ENCODE data around the gene LRRC3.
"Not testable (repeated sequence)": the region's sequence is repeated elsewhere in the genome, so short reads cannot be mapped to it uniquely, and the experiment has no call there.

LRRC3 gene

DNA sequence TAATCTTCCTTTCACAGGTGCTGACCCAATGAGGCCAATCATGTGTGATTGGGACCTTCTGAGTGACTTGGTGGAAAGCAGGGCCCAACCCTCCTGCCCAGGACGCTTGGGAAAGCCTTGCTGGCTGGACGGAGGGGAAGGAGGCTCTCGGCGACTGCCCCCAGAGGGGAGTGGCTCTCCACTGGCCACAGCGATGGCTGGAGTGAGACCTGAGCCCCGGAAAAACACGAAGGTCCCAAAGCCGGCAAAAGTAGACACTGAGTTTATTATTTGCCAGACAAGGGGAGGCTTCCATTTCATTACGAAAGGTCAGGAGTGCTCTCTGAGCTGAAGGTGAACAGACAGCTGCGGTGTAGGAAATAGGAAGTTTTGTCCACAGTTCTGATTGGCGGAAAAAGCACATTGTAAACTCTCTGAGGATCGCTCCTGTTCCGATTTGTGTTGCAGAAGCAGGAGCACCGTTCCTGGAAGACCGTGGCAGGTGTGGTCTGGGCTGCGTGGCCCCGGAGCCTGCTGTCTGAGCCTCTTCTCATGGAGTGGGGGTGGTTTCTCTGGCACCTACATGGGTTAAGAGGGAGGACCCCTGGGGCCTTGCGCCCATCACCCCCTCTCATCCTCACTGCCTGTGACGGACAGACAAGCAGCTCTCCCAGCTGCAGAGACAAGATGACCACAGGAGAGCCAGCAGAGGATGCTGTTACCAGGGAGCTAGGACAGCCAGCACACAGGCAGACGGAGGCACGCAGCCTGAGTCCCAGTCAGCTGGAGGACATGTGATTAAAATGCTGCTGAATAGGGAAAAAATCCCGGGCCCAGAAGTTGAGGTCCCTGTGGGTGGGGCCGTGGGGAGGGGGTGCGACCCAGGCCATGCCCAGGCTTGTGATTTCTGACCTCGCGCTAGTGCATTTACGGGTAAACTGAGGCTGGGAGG is 43.2 kb downstream of the LRRC3 start:
- no peak for DNase-seq

DNA sequence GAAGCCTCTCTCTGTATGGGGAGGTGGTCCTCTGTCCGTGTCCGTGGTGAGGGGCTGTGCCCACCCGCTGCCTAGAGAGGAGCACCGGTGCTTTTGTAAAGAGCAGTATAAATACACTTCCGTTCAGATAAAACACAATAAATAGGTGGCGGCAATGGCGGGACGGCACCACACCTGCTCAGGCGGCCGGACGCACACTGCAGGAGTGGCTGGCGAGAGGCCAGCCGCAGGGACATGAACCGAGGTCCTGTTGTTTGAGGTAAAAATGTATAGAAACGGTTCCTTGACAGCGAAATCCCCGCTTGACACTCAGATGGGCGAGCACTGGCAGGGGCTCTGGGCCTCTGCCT is 43.9 kb downstream of the LRRC3 start:
- DNase-seq, result no peak

DNA sequence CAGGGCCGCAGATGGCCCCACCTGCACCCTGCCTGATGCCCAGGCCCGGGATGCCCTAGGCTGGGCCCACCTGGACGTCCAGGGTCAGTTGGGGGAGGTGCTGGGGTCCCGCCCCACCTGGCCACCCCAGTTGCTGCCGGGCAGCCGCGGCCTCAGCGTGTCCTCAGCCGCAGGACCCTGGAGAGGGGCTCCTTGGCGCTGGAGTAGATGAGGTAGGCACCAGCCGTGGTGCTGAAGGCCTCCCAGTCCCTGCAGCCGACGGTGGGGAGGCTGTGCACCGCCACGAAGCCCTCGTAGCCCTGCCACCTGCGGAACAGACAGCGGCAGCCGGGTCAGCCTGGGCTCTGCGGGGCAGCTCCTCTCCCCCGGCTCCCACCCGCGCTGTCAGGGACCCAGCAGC is 44.3 kb downstream of the LRRC3 start:
- DNase-seq, result no peak

DNA sequence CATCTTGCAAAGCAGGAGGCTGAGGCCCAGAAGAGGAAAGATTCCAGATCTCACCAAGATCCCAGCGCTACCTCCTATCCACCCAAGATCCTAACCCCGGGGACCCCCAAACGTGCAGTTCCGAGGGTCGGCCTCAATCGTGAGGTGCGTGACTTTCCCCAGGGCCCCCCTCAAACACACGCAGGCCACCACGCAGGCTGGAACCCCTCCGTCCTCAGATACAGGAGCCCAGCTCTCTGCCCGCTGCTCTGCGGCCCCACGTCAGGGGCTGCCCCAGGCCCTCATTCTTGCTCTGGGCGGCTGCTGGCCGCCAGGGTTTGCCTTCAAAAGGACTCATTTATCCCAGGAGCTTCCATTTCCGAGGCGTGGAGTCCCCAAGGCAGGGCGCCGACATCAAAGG is 44.8 kb downstream of the LRRC3 start:
- DNase-seq, result no peak

DNA sequence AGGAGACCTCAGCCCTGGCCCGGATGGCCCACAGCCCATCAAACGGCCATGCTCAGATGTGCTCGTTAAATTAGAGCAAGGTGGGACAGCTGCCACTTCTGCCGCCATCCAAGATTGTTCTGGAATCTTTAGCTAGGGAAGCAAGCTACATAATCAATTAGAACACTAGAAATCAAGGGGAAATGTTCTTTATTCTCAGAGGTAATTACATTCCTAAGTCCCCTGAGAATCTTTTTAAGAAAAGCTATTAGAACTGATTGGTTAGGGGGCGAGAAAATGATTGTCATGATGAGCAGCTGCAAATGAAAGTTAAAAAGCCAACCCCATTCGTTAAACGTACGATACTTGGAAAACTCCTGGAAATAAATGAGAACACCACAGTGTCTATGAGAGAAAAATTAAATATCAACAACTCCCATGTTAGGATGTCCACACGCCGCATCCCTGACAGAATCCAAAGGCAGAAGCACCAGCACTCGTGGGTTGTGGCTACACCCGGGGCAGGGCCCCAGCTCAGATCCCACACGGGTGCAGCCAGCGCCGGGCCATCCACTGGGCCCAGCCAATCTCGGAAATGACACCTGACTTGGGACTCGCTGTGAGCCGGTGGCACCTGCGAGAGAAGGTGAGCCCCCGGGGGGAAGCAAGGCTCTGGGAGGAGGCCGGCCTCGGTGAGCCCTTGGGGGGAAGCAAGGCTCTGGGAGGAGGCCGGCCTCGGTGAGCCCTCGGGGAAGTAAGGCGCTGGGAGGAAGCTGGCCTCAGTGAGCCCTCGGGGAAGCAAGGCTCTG is 47.1 kb downstream of the LRRC3 start:
- no peak for DNase-seq

DNA sequence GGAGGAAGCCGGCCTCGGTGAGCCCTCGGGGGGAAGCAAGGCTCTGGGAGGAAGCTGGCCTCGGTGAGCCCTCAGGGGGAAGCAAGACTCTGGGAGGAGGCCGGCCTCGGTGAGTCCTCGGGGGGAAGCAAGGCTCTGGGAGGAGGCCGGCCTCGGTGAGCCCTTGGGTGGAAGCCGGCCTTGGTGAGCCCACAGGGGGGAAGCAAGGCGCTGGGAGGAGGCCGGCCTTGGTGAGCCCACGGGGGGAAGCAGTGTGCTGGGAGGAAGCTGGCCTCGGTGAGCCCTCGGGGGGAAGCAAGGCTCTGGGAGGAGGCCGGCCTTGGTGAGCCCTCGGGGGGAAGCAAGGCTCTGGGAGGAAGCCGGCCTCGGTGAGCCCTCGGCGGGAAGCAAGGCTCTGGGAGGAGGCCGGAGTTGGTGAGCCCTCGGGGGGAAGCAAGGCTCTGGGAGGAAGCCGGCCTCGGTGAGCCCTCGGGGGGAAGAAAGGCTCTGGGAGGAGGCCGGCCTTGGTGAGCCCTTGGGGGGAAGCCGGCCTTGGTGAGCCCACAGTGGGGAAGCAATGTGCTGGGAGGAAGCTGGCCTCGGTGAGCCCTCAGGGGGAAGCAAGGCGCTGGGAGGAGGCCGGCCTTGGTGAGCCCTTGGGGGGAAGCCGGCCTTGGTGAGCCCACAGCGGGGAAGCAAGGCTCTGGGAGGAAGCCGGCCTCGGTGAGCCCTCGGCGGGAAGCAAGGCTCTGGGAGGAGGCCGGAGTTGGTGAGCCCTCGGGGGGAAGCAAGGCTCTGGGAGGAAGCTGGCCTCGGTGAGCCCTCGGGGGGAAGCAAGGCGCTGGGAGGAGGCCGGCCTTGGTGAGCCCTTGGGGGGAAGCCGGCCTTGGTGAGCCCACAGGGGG is 47.9 kb downstream of the LRRC3 start:
- DNase-seq, result not testable (repeated sequence)

DNA sequence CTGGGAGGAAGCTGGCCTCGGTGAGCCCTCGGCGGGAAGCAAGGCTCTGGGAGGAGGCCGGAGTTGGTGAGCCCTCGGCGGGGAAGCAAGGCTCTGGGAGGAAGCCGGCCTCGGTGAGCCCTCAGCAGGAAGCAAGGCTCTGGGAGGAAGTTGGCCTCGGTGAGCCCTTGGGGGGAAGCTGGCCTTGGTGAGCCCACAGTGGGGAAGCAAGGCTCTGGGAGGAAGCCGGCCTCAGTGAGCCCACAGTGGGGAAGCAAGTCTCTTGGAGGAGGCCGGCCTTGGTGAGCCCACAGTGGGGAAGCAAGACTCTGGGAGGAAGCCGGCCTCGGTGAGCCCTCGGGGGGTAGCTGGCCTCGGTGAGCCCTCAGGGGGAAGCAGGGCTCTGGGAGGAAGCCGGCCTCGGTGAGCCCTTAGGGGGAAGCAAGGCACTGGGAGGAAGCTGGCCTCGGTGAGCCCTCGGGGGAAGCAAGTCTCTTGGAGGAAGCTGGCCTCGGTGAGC is 48.6 kb downstream of the LRRC3 start:
- DNase-seq, result no peak

DNA sequence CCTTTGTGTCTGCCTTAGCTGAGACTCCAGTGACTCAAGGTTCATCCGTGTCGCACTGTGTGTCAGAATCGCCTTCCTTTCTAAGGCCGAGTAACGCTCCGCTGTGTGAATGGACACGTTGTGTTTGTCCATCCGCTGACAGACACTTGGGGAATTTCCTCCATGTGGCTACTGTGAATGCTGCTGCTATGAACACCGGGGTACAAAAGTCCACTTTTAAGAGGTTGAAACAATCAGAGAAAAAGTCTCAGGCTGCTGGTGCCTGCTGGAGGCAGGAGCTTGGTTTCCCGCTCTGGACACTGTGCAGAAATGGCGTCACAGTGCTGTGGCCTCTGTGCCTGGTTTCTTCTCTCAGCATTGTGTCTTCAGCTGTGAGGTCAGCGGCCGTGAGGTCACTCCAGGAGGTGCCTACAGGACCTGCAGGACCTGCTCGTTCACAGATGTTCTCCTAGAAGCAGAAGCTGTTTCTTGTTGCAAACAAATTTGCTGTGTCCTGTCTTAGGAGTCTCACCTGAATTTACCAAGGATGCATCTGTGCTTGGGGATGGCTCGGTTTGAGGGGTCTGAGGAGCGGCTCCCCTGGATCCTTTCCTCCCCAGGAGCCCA is 50.5 kb downstream of the LRRC3 start:
- no peak for DNase-seq

DNA sequence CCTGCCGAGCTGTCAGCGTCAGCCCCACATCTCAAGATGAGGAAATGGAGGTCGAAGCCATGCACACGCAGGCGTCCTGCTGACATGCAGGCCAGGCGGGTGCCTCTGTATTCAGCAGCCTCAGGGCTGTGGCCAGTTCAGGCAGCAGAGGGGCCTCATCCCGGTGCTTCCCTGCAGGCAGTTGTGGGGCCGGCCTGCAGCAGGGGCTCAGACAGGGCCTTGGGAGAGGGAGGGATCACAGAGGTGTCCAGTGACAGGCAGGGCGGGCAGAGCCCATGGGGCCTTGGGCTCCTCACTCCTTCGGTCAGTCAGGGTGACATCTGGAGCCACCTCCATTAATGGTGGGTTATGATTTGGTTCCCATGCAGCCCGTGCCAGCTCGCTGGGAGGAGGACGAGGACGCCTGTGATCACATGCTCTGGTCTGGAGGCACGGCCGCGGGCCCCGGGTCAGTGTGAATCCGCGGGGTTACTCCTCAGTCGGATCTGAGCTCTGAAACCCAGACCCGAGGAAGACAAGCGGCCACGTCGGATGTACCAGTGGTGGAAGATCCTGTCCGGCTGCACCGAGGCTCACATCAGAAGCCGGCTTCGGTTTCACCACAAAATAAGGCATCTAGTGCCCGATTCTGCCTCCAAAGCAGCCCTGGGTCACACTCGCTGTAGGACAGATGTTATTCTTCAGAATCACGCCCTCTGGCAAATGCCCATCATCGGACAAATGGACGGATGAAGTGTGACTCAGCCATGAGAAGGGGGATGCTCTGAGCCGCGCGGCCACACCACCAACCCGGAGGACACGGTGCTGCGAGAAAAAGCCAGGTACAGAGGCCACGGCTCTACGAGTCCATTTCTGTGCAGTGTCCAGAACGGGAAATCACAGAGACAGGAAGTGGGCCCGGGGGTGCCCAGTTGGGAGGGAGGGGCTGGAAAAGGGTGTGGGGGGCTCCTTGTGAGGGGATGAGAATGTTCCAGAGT is 51.3 kb downstream of the LRRC3 start:
- DNase-seq, result no peak

DNA sequence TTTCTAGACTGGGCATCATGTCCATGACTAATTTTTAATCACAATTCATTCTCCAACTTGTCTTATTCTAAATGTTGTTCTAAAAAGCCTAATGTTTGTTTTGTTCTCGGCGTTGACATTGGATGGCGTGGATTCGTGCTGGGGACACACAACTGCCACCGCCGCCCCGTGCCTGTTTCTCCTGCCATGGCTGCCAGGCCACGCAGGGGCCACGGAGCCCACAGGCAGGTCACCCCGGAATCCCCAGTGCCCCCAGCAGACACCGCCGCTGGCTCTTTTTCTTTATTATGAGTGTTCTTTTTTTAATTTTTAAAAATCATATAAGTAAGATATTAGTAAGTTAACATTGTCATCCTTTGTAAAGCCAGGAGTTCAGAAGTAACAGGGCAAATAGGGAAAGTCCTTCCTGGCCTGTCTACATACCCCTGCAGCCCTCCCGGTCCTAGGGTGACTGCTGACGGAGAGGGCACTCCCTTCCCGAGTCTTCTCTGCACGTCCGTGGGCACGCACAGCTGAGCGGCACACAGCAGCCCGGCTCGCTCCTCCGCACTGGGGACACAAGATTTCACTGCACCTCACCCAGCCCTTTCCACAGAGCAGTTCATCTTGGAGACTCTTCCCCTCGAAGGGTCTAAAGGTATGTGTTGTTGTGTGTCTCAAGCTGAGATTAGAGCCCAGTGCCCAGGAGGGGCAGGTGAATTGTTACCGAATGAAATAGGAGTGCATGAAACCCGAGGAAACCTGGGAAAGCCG is 52.5 kb downstream of the LRRC3 start:
- DNase-seq, result no peak

DNA sequence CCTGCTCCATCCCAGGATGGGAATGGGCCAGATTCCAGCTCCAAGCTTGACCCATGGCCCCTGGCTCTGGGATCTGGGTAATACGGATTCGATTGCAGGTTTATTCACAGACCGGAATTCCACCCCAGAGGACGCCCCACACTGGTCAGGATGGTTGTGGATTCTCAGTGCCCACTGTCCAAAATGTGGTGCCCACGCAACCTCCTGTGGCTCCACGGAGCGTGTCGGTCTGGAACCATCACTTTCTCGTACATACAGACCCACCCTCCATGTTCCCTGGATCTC is 53.1 kb downstream of the LRRC3 start:
- no peak for DNase-seq

DNA sequence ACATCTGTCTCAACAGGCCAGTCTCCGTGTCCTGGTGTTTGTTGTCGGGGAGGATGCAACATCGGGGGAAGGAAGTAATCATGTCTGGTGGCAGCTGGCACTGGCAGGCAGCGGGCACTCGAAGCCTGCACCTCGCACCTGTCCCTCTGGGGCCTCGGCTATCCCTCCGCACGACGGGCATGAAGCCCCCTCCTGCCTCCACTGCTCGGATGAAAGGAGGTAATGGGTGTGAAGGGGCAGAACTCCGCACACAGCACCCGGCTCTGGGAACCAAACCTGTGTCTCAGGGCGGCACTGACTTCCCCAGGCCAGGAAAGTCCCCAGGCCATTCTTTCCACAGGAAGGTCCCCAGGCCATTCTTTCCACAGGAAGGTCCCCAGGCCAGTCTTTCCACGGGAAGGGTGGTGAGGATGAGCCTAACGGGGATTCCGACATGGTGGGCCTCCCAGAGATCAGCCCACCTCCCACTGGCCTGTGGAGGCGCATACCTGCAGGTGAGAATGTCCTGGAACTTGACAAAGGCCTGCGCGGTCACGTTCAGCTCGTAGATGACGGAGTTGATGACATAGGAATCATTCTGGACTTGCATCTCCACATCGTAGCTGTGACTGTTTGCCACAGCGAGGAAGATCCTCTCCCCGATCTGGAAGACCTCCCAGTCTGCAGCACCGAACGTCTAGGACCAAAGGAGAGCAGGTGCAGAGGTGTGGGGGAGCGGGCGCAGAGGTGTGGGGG is 53.6 kb downstream of the LRRC3 start:
- DNase-seq, result no peak

DNA sequence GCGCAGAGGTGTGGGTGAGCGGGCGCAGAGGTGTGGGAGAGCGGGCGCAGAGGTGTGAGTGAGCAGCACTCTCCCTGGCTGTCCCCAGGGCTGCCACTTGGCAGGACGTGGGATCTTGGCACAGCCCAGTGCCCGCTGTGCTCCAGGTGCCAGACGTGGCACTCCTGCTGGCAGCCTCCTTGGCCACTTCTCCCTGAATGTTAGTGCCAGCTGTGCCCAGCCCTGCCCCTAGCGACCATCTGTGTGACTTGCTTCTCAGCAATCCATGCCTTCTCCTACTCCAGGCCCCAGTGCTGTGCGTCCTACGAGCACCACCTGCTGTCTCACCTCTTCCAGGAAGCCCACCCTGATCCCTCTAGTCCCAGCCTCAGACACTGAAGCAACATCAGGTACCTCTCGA is 54.2 kb downstream of the LRRC3 start:
- DNase-seq, result no peak

DNA sequence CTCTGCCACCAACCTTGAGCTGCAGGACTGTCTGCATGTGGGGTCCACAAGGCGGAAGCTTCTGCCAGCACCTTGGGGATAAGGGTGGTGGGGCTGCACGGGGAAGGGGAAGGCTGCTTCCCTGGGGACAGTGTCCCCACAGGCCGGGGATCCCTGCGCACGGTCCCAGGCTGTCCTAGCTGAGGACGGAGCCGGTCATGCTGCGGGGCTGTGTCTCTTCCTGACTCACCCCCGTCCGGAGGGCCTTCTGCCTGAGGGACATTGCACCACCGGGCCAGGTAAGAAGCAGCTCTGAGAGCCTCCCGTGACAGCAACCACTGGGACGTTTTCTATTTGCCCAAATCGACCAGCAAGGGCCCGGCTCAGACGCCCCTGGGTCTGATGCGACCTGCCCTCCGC is 54.8 kb downstream of the LRRC3 start:
- no peak for DNase-seq

DNA sequence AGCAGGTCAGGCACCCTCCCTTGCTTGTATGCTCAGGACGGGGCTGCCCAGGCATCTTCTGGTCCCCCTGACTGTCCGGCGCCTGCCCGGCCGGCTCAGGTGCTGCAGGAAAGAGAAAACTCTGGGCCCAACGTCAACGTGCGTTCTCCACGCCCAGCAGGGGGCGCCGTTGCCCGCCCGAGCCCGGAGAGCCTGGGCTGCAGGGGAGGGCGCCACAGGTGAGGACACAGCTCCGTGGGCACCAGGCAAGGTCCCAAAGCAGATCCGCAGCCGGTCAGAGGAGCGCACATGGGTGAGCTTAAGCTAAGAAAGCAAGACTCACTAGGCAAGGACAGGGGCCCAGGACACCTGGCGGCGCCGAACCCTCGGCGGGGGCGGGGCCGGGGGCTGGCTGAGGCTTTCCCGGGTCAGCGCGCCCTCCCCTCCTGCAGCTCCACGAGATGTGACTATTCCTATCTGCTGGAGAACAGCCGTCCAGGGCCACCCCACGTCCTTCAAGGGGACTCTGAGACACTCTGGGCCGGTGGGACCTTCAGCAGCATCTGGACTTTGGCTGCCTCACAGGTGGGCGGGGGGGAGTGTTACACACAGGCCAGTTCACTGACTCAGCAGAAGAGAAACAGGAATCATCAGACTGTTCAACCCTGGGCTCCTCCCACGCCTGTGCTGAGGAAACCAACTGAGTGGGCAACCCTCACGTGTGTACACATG is 55.4 kb downstream of the LRRC3 start:
- DNase-seq, result peak; percentile 70 to 77 (median 72)

DNA sequence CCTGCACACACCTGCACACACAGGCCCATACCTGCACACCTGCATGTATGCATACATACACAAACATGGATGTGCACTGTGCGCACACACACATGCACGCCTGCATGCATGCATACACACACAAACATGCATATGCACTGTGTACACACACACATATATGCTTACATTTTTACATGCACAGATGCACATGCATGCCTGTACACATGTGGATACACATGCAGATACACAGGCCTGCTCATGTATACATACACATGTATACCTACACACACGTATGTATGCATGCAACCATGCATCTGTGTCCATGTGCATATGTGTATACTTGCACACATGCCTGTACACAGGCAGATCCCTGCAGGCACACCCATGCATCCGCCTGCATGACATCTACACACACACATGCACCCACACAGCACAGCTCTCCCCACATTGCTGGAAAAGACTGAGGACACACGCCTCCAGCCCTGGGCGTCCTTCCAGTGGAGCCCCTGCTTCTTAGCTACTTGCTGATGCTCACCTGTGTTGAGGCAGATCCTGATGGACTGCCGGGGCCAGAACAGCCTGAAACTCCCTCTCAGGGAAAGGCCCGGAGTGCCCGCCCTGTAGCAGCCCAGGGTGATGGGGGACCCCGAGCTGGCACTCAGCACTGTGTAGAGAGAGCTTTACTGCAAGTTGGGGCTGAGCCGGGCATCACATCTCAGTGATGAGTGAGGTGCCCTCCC is 56.1 kb downstream of the LRRC3 start:
- DNase-seq, result no peak

Data from activated CD4-positive, CD25-positive, alpha-beta regulatory T cell (primary cell).